IMR-90 (cell line): ENCODE measurements around the gene TBATA. TPM values are rescaled to one million over a fixed set of nuclear protein-coding genes. Genes with fewer than 3 reads are reported as not detected.
A peak's percentile ranks its signal among the peaks of the same experiment; 100 is the strongest.

ENCODE experiments used
- ATAC-seq: fragments of 200-7000 bp; cut with Tn5 transposase; 2 replicates; pipeline ENCODE4 v1.9.1; 2020; ENCODE audit warnings: low read depth, mild to moderate bottlenecking, moderate library complexity
- BruUV-seq: library from RNA; stranded (reverse); fragments of 400-500 nt; replicated peaks from 2 replicates; lab custom pipeline; 2021; lab: Mats Ljungman, UMichigan
- CTCF ChIA-PET: fragments of 300-600 bp; formaldehyde crosslinking; extraction: SDS; loops from one replicate; lab custom pipeline; 2021; ENCODE audit warnings: antibody characterized with exemption; lab: Yijun Ruan, JAX
- POLR2A ChIA-PET: fragments of 300-600 bp; sonication (Branson Sonifier 250); formaldehyde crosslinking; loops from one replicate; lab custom pipeline; 2022; ENCODE audit warnings: antibody characterized with exemption; ENCODE audit not compliant: unreplicated experiment; lab: Charles Lee
- DNase-seq: peaks from one replicate; pipeline ENCODE4 v3.0.0; 2013
- H2AFZ ChIP-seq: replicated peaks from 2 replicates; pipeline ENCODE3; 2013; ENCODE audit warnings: low read length, mild to moderate bottlenecking; ENCODE audit not compliant: poor library complexity
- H2AK5ac ChIP-seq: 2 replicates; pipeline ENCODE4 v1.6.1; 2013; ENCODE audit warnings: low read depth, low read length, inconsistent platforms
- H2AK9ac ChIP-seq: replicated peaks from 2 replicates; pipeline ENCODE3; 2013; ENCODE audit warnings: mild to moderate bottlenecking, low read depth, low read length, moderate library complexity; ENCODE audit not compliant: poor library complexity
- H2BK120ac ChIP-seq: 2 replicates; pipeline ENCODE4 v1.6.1; 2013; ENCODE audit warnings: low read depth, low read length, inconsistent platforms
- H2BK15ac ChIP-seq: 3 replicates; pipeline ENCODE4 v1.6.1; 2013; ENCODE audit warnings: low read depth, low read length, inconsistent platforms
- H2BK20ac ChIP-seq: 2 replicates; pipeline ENCODE4 v1.6.1; 2013; ENCODE audit warnings: low read depth, mild to moderate bottlenecking, inconsistent platforms, low read length, moderate library complexity
- H2BK5ac ChIP-seq: 2 replicates; pipeline ENCODE4 v1.6.1; 2013; ENCODE audit warnings: mild to moderate bottlenecking, low read depth, low read length, inconsistent platforms; ENCODE audit not compliant: poor library complexity, severe bottlenecking
- H3K14ac ChIP-seq: replicated peaks from 2 replicates; pipeline ENCODE4 v1.6.1; 2013; ENCODE audit warnings: low read depth, low read length, inconsistent platforms
- H3K18ac ChIP-seq: 2 replicates; pipeline ENCODE4 v1.6.1; 2013; ENCODE audit warnings: low read depth, low read length, control low read depth
- H3K23ac ChIP-seq: 2 replicates; pipeline ENCODE4 v1.6.1; 2013; ENCODE audit warnings: low read depth, low read length, inconsistent platforms
- H3K27ac ChIP-seq: 2 replicates; pipeline ENCODE4 v1.5.1; 2013; ENCODE audit warnings: mild to moderate bottlenecking, control low read depth, low read length; ENCODE audit not compliant: insufficient read depth
- H3K27me3 ChIP-seq: 2 replicates; pipeline ENCODE4 v1.6.1; 2013; ENCODE audit warnings: low read length; ENCODE audit not compliant: control insufficient read depth, insufficient read depth
- H3K36me3 ChIP-seq: 2 replicates; pipeline ENCODE4 v1.6.1; 2013; ENCODE audit warnings: low read length, mixed read lengths; ENCODE audit not compliant: control insufficient read depth, insufficient read depth
- H3K4ac ChIP-seq: 2 replicates; pipeline ENCODE4 v1.6.1; 2013; ENCODE audit warnings: low read depth, low read length, inconsistent platforms
- H3K4me1 ChIP-seq: 2 replicates; pipeline ENCODE4 v1.6.1; 2013; ENCODE audit warnings: low read length, mixed read lengths; ENCODE audit not compliant: control insufficient read depth, insufficient read depth
- H3K4me2 ChIP-seq: 2 replicates; pipeline ENCODE4 v1.6.1; 2013; ENCODE audit warnings: low read depth, mild to moderate bottlenecking, control low read depth, low read length, moderate library complexity
- H3K4me3 ChIP-seq: 2 replicates; pipeline ENCODE4 v1.5.1; 2013; ENCODE audit warnings: low read depth, mild to moderate bottlenecking, control low read depth, low read length, moderate library complexity; ENCODE audit not compliant: insufficient read depth
- H3K56ac ChIP-seq: 2 replicates; pipeline ENCODE4 v1.6.1; 2013; ENCODE audit warnings: low read length, inconsistent platforms; ENCODE audit not compliant: insufficient read depth; ENCODE audit errors: extremely low read depth
- H3K79me1 ChIP-seq, 2 experiments: 2 replicates each; pipeline ENCODE4 v1.6.1; 2013; ENCODE audit warnings: low read length in 2 of 2, inconsistent platforms in 1 of 2, low read depth in 1 of 2
- H3K9ac ChIP-seq: 2 replicates; pipeline ENCODE4 v1.6.1; 2013; ENCODE audit warnings: low read depth, low read length, control low read depth
- H3K9me1 ChIP-seq: 2 replicates; pipeline ENCODE4 v1.6.1; 2013; ENCODE audit warnings: low read length, inconsistent platforms; ENCODE audit not compliant: insufficient read depth
- H3K9me3 ChIP-seq: 2 replicates; pipeline ENCODE4 v1.6.1; 2013; ENCODE audit warnings: low read length; ENCODE audit not compliant: control insufficient read depth, insufficient read depth
- H4K20me1 ChIP-seq: 2 replicates; pipeline ENCODE4 v1.6.1; 2013; ENCODE audit warnings: low read length, inconsistent platforms; ENCODE audit not compliant: insufficient read depth
- H4K5ac ChIP-seq: 2 replicates; pipeline ENCODE4 v1.6.1; 2013; ENCODE audit warnings: mild to moderate bottlenecking, low read depth, low read length, control low read depth
- H4K8ac ChIP-seq, 2 experiments: 2 replicates each; pipeline ENCODE4 v1.6.1; 2013; ENCODE audit warnings: low read depth in 2 of 2, low read length in 2 of 2, control low read depth in 1 of 2, inconsistent platforms in 1 of 2
- H4K91ac ChIP-seq: 2 replicates; pipeline ENCODE4 v1.6.1; 2013; ENCODE audit warnings: low read depth, low read length, inconsistent platforms; ENCODE audit not compliant: insufficient read depth
- BHLHE40 ChIP-seq: fragments of 150-350 bp; IDR thresholded peaks from 2 replicates; pipeline ENCODE4 v1.6.1; 2016; ENCODE audit warnings: mild to moderate bottlenecking, low read depth, low read length
- CEBPB ChIP-seq: IDR thresholded peaks from 2 replicates; pipeline ENCODE4 v1.6.1; 2012; ENCODE audit warnings: low read depth, low read length, improper control_type of control experiment
- CHD1 ChIP-seq: IDR thresholded peaks from 2 replicates; pipeline ENCODE4 v1.6.1; 2012; ENCODE audit warnings: low read depth, low read length, improper control_type of control experiment
- CTCF ChIP-seq: conservative IDR thresholded peaks from 2 replicates; pipeline ENCODE4 v1.5.1; 2012; ENCODE audit warnings: mild to moderate bottlenecking, low read depth, low read length, improper control_type of control experiment
- MAFK ChIP-seq: IDR thresholded peaks from 2 replicates; pipeline ENCODE4 v1.6.1; 2012; ENCODE audit warnings: low read depth, low read length, improper control_type of control experiment
- MXI1 ChIP-seq: IDR thresholded peaks from 2 replicates; pipeline ENCODE4 v1.6.1; 2012; ENCODE audit warnings: low read depth, mild to moderate bottlenecking, low read length, moderate library complexity, borderline replicate concordance
- NFE2L2 ChIP-seq: fragments of 150-350 bp; IDR thresholded peaks from 2 replicates; pipeline ENCODE4 v1.6.1; 2016; ENCODE audit warnings: low read depth, mild to moderate bottlenecking, low read length
- POLR2A ChIP-seq: IDR thresholded peaks from 2 replicates; pipeline ENCODE4 v1.6.1; 2012; ENCODE audit warnings: mild to moderate bottlenecking, low read depth, low read length
- RAD21 ChIP-seq: IDR thresholded peaks from 2 replicates; pipeline ENCODE4 v1.6.1; 2012; ENCODE audit warnings: low read length, improper control_type of control experiment
- RCOR1 ChIP-seq: IDR thresholded peaks from 2 replicates; pipeline ENCODE4 v1.6.1; 2012; ENCODE audit warnings: mild to moderate bottlenecking, low read length, improper control_type of control experiment; ENCODE audit not compliant: insufficient replicate concordance
- RFX5 ChIP-seq: IDR thresholded peaks from 2 replicates; pipeline ENCODE4 v1.8.0; 2012; ENCODE audit warnings: low read depth, mild to moderate bottlenecking, low read length, moderate library complexity
- SMC3 ChIP-seq: fragments of 150-350 bp; IDR thresholded peaks from 2 replicates; pipeline ENCODE4 v1.6.1; 2016; ENCODE audit warnings: low read depth, mild to moderate bottlenecking, antibody characterized with exemption, low read length, moderate library complexity
- WGBS, 2 experiments: methylation state at CpG; one replicate each; pipeline versions ENCODE4 v1.1.5 to v1.1.7; 2013; ENCODE audit warnings: missing lambda C conversion rate in 2 of 2; ENCODE audit not compliant: insufficient read length in 1 of 2; ENCODE audit errors: extremely low coverage in 2 of 2; 5-methylcytosine and 5-hydroxymethylcytosine counted together
- dilution Hi-C: fragments of 300-500 bp; cut with HindIII; formaldehyde crosslinking; loops from one replicate; pipeline ENCODE4 v1.14.3; 2018; ENCODE audit warnings: low sequenced_read_pairs; ENCODE audit not compliant: unreplicated experiment
- in situ Hi-C: fragments of 300-500 bp; cut with MboI; formaldehyde crosslinking; loops from 3 replicates; pipeline ENCODE4 v1.14.3; 2019; ENCODE audit warnings: low sequenced_read_pairs, inconsistent platforms, mixed read lengths
- intact Hi-C: fragments of 100-400 bp; cut with micrococcal nuclease; formaldehyde crosslinking; loops from 2 replicates; pipeline ENCODE4 v1.10.0; 2022
- polyA plus RNA-seq, 3 experiments: library from polyadenylated mRNA; depleted of rRNA; stranded (reverse); fragments of >200 nt; gene quantifications; 2 replicates each; pipeline ENCODE4 v1.2.3, GENCODE V29; 2012; ENCODE audit warnings: low replicate concordance in 1 of 3
- total RNA-seq: library from RNA; depleted of rRNA; stranded (reverse); fragments of >200 nt; gene quantifications from 2 replicates; pipeline ENCODE4 v1.2.3, GENCODE V29; 2012
- TF ChIP-seq, protein P1 (sequence below): fragments of 150-350 bp; IDR thresholded peaks from 2 replicates; pipeline ENCODE4 v1.6.1; 2016; ENCODE audit warnings: low read depth, mild to moderate bottlenecking, low read length, moderate library complexity, borderline replicate concordance

TBATA gene
- total and polyA plus RNA-seq, 2 of the 4 experiments (the other 2 are of a cell fraction) = not detected

DNA sequence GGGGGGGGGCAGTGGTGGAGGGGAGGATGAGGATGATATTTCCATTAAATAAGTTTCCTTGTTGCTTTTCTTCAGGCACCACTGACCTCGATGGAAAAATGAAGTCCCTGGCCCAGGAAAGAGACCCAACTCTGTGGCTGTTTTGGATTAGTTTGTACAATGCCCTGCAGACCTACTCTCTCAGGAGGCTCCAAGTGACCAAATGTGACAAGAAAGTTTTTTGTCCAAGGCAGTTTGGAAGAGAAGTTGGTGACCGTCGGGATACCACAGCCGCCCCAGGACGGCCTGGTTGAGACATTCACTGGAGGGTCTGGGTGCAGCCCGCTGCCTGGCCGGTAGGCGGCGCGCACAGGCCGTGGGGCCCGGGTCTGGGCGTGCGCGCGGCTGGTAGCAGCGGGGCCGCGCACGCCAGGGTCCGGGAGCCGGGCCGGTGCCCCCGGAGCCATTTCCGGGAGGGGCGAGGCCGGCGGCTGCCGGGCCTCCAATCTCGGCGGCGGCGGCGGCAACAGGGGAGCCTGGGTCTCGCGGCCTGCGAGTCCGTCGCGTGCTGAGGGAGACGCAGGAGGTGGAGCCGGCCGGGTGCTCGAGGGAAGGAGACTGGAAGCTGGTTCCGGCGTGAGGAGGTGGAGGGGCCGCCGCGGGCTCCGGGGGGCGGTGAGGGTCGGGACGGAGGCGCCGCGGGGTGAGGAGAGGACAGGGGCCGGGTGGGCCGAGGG is 30.5 kb upstream of the TBATA start, which contains the start of gene SGPL1:
Gene SGPL1 (plus strand): TSS at position 445 of the 716 bp plus-strand sequence. CDS start 906 bp downstream, outside the sequence.
- Histone ChIP-seq H3K79me1 (peaks cover 5 to 36% of the 10 kb centered on the region in 2 experiments), H3K27ac (peak within 1 kb of the TSS; percentile 87), H4K20me1 (no peaks in the 10 kb centered on the region; the same call in 1 of the 2 replicates), H3K56ac (peak within 1 kb of the TSS; percentile 66), H2BK120ac (peak within 1 kb of the TSS; percentile 72), H2AK9ac (peak within 1 kb of the TSS; percentile 91), H3K36me3 (peaks cover 2% of the 10 kb centered on the region; the same call in 1 of the 2 replicates), H3K27me3 (peaks cover 7% of the 10 kb centered on the region; the same call in 1 of the 2 replicates), H4K91ac (peak within 1 kb of the TSS; percentile 86), H4K5ac (peak within 1 kb of the TSS; percentile 60), H2BK5ac (peak within 1 kb of the TSS; percentile 90), H2BK20ac (no peak within 1 kb of the TSS; the same call in 1 of the 2 replicates), H3K14ac (peak within 1 kb of the TSS; percentile 81), H2BK15ac (no peak within 1 kb of the TSS), H3K4me2 (peak within 1 kb of the TSS; percentile 86), H3K18ac (peak within 1 kb of the TSS; percentile 22; the same call in 1 of the 2 replicates), H3K4ac (peak within 1 kb of the TSS; percentile 93), H3K4me3 (peak within 1 kb of the TSS; percentile 86), H2AFZ (peak within 1 kb of the TSS; percentile 99), H3K23ac (peak within 1 kb of the TSS; percentile 92; the same call in 1 of the 2 replicates), H4K8ac (peak within 1 kb of the TSS in 1 of 2 experiments; percentile 93; a peak in 3 of 4 replicates), H3K9ac (peak within 1 kb of the TSS; percentile 81), H3K4me1 (no peaks in the 10 kb centered on the region), H2AK5ac (peak within 1 kb of the TSS; percentile 48; the same call in 1 of the 2 replicates), H3K9me3 (no peaks in the 10 kb centered on the region), H3K9me1 (no peaks in the 10 kb centered on the region; the same call in 1 of the 2 replicates)
- intact Hi-C loops = loop anchor here (1.0 to 10.0 kb wide), 3 partner anchors 65 to 399 kb away; partner anchors contain the start of gene UNC5B
- ChIA-PET POLR2A (no interaction called here), CTCF (interaction anchor here (1.2 to 2.7 kb wide), 4 partner anchors 18 to 65 kb away, joined by 3 to 15 read pairs (median 4); no protein-coding TSS in a partner anchor)
- in situ Hi-C loops = no loop called here
- dilution Hi-C loops = no loop called here
- DNase-seq (peak; percentile 71), ATAC-seq (peak; percentile 88)
- BruUV-seq = no TSS peak
- WGBS, 2 experiments = 1% methylated on average over 32 of the region's 58 CpGs; no CpG with 5 or more reads in 1 of the 2 experiments
- no peak for TF ChIP-seq CHD1
- TF ChIP-seq, protein P1, sequence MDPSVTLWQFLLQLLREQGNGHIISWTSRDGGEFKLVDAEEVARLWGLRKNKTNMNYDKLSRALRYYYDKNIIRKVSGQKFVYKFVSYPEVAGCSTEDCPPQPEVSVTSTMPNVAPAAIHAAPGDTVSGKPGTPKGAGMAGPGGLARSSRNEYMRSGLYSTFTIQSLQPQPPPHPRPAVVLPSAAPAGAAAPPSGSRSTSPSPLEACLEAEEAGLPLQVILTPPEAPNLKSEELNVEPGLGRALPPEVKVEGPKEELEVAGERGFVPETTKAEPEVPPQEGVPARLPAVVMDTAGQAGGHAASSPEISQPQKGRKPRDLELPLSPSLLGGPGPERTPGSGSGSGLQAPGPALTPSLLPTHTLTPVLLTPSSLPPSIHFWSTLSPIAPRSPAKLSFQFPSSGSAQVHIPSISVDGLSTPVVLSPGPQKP = no peak
- 0 out of 2 replicates have a peak, but pooled peaks have one; percentile 2 for TF ChIP-seq MXI1
- TF ChIP-seq CTCF = peak; percentile 99
- peak; percentile 97 for TF ChIP-seq RAD21
- 0 out of 2 replicates have a peak, but pooled peaks have one; percentile 19 for TF ChIP-seq CEBPB
- TF ChIP-seq RCOR1 = no peak
- TF ChIP-seq NFE2L2 = no peak; the same call in 1 of the 2 replicates
- peak; percentile 45; the same call in 1 of the 2 replicates for TF ChIP-seq POLR2A
- peak; percentile 96 for TF ChIP-seq SMC3
- TF ChIP-seq RFX5 = no peak
- TF ChIP-seq MAFK = no peak
- peak; percentile 55 for TF ChIP-seq BHLHE40
